GM23248 (cell line): ENCODE results near the gene CATSPERD.
"Not testable (repeated sequence)": the region's sequence is repeated elsewhere in the genome, so short reads cannot be mapped to it uniquely, and the experiment has no call there.

Source experiments
- EZH2 ChIP-seq: fragments of 200-600 bp; sonication (generic); IDR thresholded peaks from 2 replicates; pipeline ENCODE4 v1.6.1; 2018; ENCODE audit warnings: antibody characterized with exemption, mild to moderate bottlenecking; ENCODE audit not compliant: insufficient read depth, poor library complexity, severe bottlenecking
- EZH2phosphoT487 ChIP-seq: fragments of 200-600 bp; sonication (generic); IDR thresholded peaks from 2 replicates; pipeline ENCODE4 v1.6.1; 2018; ENCODE audit warnings: antibody characterized with exemption, moderate library complexity, mild to moderate bottlenecking, low read depth; ENCODE audit not compliant: insufficient read depth

DNA sequence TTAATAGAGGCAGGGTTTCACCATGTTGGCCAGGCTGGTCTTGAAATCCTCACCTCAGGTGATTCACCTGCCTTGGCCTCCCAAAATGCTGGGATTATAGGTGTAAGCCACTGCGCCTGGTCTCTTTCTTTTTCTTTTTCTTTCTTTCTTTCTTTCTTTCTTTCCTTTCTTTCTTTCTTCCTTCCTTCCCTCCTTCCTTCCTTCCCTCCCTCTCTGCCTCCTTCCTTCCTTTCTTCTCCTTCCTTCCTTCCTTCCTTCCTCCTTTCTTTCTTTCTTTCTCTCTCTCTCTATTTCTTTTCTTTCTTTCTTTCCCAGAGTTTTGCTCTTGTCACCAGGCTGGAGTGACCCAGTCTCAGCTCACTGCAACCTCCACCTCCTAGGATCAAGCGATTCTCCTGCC is 12.7 kb downstream of the CATSPERD start:
- TF ChIP-seq EZH2phosphoT487, EZH2: not testable (repeated sequence)
